PFSK-1 (cell line): ENCODE data around the gene FLII.

Source experiments
- POLR2AphosphoS5 ChIP-seq: IDR thresholded peaks from 2 replicates; pipeline ENCODE4 v1.6.1; 2012; ENCODE audit warnings: low read depth, mild to moderate bottlenecking, control low read depth, low read length, moderate library complexity
- REST ChIP-seq, 2 experiments: IDR thresholded peaks; 2 replicates each; pipeline versions ENCODE4 v1.6.1 to v1.8.0; 2011 to 2012; ENCODE audit warnings: low read depth in 2 of 2, low read length in 2 of 2, control low read depth in 1 of 2, inconsistent platforms in 1 of 2, mild to moderate bottlenecking in 1 of 2, moderate library complexity in 1 of 2; ENCODE audit not compliant: insufficient read depth in 1 of 2
- TAF1 ChIP-seq: IDR thresholded peaks from 2 replicates; pipeline ENCODE4 v1.6.1; 2012; ENCODE audit warnings: low read length, control low read depth, borderline replicate concordance; ENCODE audit not compliant: insufficient read depth

GRCh38 chr17:18230288-18231141 is 28.0 kb downstream of the FLII start:
- no peak for TF ChIP-seq POLR2AphosphoS5
- no peak for TF ChIP-seq TAF1
- no peak for TF ChIP-seq REST (IDR thresholded peaks at IDR 0.05; ENCODE audit: insufficient read depth in 1 of 2, low read depth in 2 of 2, low read length in 2 of 2)
